Measurements from ENCODE around the gene GORASP1.

DNA sequence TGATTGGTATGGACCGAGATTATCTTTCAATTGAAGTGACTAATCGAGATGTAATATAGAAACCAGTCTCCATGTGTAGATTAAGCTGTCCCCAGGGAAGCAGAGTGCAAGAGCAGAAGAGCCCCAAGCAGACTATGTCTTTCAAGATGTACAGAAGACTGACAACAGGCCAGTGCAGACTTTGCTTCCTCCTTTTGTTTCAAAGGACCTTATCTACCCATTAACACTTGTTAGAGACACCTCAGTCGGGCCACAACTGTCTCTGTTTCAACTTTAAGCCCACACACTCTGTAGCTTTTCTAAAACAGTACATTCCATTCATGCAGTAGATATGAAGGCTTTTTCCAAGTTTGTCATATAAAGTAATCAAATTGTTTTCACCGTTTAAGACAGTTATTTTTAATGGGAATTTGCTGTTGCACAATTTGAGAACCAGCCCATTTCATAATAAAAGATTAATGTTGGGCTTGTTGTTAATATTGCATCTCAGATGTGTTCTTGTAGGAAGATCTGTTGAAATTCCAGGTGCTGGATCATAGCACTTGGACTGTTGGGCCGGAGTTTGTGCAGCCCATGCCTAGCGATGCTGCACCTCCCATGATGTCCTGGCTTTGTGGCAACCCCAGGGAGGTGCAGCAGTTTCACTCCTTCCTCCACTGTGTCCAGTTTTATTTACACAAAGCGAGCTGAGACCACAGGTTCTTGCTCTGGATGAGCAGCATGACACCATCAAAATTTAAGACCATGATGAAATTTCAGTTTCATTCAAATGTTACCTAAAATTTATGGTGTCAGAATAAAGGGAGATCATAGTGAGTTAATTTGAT, 12.4 kb downstream of the GORASP1 start:
- TF ChIP-seq POLR2AphosphoS5 (IDR thresholded peaks at IDR 0.05; ENCODE audit: low read depth, low read length) (no peak), POLR2A (IDR thresholded peaks at IDR 0.05; ENCODE audit: low read depth, low read length) (no peak)
